Neural cell (in vitro differentiated cells): ENCODE measurements around the gene SAG.

Experiments
- CTCF ChIP-seq: fragments of 450-650 bp; IDR thresholded peaks from 2 replicates; pipeline ENCODE4 v1.5.1; 2014; ENCODE audit warnings: antibody characterized with exemption, mild to moderate bottlenecking, moderate library complexity; ENCODE audit not compliant: poor library complexity, severe bottlenecking
- EP300 ChIP-seq: fragments of 450-650 bp; conservative IDR thresholded peaks from 2 replicates; pipeline ENCODE4 v1.6.1; 2014; ENCODE audit warnings: antibody characterized with exemption, mild to moderate bottlenecking, moderate library complexity; ENCODE audit not compliant: poor library complexity, severe bottlenecking

GRCh38 chr2:233325256-233325655 is 17.6 kb downstream of the SAG start:
- no peak for TF ChIP-seq CTCF
- no peak for TF ChIP-seq EP300
